Frontal cortex (tissue), 4 donors: ENCODE results near the gene SPARCL1. TPM values are rescaled to one million over a fixed set of nuclear protein-coding genes. Genes with fewer than 3 reads are reported as not detected.
A peak's percentile ranks its signal among the peaks of the same experiment; 100 is the strongest.
"Not testable (repeated sequence)": the region's sequence is repeated elsewhere in the genome, so short reads cannot be mapped to it uniquely, and the experiment has no call there.

Source experiments
- DNase-seq, 2 donors: peaks; one replicate each; pipeline ENCODE4 v3.0.0; 2012; ENCODE audit warnings: low spot score in 2 of 2
- FAIRE-seq: peaks from 2 replicates; lab custom pipeline; 2012; peaks lifted over from hg19 to GRCh38; lab: Jason Lieb, UNC
- total RNA-seq: library from RNA; depleted of rRNA; stranded (reverse); fragments of >200 nt; gene quantifications from one replicate; pipeline ENCODE4 v1.2.3, GENCODE V29; 2014
- donor health status: control.
- donor health status: control.
- donor health status: control.

The SPARCL1 gene
- total RNA-seq, 1 donor from 2014 or later: 48.9 TPM

DNA sequence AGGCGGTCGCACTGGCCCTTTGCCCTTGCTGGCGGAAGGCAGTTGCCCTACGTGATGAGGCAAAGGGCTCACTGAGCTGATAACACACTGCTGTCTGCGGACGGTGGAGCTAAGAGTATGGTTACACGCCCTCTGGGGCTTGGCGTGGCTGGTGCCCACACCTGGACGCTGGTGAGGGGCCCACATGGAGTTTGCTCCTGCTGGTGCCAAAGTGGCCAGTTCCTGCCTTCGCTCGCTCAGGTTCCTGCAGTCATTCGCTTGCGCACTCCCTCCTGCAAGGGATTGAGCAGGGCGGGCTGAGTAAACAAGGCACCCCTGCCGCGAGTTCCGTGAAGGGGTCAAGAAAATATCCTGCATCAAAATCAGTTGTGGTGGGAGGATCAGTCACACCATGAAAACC, 18.4 kb downstream of the SPARCL1 start:
- FAIRE-seq (no peak), DNase-seq (no peak)

DNA sequence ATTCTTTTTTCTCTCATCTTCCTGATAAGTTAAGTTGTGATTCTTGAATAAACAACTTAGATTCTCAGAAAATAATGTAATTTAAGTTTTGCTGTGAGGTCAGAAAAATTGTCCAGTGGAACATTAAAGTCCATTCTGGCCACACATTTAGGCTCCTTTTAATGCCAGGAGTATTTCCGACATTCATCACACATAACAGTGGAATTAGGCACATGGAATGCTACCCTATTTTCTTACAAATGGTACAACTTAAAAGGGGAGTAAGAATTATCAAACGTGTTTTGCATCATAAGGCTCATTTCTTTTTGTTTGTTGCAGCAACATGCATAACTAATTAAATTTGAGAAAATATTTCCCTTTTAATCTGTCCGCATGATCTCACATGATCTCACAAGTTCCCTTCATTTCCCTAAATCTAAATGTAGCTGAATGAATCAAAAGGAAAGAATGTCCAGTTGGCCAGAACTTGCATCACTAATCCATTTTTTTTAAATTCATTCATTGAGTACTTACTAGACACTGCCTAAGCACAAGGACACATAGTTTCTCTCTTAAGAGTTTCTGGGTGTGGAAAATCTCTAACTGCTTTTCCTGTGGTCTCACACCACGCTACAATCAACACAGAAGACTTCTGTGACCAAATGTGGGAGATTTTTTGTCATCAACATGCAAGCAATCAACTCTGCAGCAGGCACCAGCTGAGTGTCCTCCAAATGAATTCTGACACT, 22.0 kb downstream of the SPARCL1 start:
- DNase-seq (no peak), FAIRE-seq (no peak)

DNA sequence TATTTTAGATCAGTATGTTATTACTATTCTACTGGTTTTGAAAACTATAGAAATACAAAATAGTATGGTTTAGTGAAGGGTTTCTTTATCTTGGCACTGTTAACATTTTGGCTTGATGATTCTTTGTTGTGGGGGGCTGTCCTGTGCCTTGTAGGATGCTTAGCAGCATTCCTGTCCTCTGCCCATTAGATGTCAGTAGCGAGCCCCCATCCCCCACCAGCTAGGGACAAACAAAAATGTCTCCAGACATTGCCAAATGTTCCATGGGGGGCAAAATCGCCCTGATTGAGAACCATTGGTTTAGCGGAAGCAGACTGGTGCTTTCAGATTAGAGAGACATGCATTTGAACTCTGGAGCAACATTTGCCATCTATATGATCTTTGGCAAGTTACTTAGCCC, 23.3 kb downstream of the SPARCL1 start:
- FAIRE-seq: no peak
- no peak for DNase-seq

DNA sequence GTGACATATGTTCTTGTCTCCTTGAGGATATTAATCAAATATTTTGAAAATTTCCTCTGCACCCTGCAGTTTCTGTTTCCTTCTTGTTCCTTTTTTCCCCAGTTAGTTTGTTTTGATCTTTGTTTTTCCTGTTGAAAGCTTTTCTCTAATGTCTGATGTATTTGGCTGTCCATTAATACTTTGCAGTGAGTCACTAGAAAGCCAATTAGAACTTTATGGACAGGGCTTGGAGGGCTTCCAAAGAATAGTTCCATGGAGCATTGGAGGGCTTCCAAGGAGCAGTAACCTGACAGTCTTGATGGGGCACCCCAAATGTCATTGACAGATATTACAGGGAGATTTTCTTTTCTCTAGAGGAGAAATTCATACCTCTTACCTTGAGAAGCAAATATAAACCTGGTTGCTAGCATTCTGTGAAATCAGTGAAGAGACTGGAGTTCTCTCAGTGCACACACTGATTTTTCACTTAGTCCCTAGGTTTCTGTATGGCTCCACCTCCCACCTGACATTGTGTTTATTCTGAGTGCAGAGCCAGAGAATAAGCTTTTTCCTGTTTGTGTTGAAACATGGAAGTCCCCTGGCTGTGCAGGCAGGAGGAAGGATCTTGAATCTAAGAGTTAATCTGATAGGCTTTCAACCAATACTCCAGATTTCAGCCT, 26.5 kb downstream of the SPARCL1 start:
- peak in 1 of 2 donors; percentile 29 for DNase-seq
- FAIRE-seq: no peak

DNA sequence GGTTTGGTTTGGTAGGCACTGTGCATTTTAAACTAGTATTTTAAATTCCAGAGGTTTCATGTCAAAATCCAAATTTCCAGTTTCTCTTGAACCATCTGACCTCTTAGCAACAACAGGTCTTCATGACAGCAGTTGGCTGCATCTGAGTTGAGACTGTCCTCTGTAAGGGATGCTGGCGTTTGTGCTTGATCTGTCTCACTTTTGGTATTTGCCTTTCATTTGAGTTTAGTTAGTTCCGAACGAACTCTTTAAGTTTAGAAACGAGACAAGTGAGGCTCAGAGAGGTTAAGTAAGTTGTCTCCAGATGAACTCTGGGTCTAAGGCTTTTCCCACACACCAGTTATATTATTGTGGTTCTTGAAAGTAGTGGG, 29.1 kb downstream of the SPARCL1 start:
- FAIRE-seq (no peak), DNase-seq (no peak)

DNA sequence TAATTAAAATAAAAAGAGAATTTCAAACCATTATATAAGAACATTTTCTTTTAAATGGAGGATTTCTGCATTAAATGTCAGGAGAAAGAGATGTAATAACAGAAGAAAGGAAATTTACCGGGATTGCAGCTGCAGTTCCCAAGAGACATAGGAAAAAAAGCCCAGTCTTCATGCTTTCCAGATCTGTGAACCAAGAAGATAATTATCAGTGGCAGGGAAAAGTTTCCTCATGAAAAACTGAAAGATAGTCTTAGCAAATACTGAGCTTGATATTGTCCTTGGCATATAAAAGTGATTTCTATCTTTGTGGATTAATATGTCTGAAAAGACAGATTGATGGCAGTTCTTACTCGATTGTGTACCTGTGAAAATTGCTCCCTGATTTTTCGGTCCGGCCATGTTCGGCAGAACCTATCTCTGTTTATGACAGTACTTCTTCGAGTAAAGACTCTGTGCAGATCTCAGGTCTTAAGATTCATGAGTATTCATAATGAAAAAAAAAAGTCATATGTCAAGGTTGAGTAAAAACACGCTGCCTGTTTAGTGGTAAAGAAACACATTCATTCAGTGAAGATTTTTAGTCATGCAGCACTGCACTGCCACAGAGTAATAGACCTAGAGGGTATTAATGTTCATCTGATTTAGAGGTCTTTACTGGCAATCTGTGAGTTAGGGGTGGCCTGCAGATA, 29.6 kb downstream of the SPARCL1 start:
- DNase-seq: no peak
- no peak for FAIRE-seq

DNA sequence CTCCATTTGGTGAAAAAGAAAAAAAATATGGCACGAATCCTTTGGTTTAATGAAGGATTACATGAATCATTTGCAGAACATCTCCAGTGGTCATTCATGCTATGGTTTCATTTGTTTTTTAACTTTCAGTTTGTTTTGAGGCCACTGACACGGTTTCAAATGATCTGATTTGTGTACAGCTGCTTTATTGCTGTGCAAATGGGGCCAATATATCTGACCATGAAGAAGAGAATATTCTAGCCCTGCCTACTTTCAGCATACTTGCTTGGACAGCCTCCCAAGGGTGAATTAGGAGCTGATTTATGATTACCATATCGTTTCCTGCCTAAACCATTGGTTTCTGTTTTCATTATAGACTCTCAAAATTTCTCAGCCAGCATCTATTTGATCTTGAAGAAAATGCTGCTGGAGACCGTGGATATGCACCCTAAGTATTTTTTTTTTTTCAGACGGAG, 30.7 kb downstream of the SPARCL1 start:
- DNase-seq (no peak), FAIRE-seq (no peak)

DNA sequence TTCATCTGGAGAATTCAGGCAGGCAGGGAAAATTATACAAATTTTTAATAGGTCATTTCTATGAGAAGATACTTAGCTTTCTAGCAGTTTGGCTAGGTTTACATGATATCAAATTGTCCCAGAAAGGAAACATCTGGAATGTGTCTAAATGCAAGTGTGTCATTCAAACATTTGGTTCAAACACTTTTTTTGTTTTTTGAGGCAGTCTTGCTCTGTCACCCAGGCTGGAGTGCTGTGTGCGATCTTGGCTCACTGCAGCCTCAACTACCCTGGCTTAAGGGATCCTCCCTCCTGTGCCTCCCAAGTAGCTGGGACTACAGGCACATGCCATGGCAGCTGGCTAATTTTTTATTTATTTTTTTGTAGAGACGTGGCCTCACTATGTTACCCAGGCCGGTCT, 31.6 kb downstream of the SPARCL1 start:
- FAIRE-seq: no peak
- no peak for DNase-seq

DNA sequence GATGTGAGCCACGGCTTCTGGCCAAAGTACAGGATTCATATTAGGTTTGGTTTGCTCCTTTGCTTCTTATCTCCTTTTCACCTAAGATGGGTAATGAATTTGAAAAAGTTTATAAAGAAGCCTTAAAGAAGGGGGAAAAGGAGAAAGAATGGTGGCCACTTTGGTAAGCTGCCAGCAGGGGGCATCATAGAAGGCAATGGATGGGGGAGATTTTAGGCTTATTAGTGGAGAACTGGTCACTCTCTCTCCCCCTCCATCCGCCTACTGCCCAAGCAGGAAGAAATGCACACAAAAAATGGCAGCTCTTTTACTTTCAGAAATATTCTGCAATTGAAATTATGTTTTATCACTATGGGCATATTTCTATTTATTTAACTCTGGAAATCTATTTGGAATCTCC, 32.0 kb downstream of the SPARCL1 start:
- FAIRE-seq: no peak

DNA sequence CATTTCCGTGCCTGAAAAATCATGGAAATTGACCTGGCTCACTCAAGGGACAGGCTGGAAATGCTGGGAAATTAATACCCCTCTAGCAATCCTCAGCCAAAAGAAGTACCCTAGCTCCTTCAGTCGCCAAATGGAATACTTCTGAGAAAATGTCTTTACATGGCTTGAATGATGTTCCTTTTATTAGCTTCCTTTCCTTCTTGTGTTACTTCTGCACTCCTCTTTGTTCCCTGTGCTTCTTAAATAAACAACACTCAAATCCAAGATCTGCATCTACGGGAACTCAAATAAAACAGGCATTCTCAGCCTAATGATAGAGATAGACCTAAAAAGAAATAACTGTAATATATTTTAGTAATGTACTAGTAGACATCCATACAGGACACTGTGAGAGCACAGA, 36.1 kb downstream of the SPARCL1 start:
- no peak for FAIRE-seq

More for the DNA sequence above, 32.0 kb downstream of the SPARCL1 start:
- no peak for DNase-seq

DNA sequence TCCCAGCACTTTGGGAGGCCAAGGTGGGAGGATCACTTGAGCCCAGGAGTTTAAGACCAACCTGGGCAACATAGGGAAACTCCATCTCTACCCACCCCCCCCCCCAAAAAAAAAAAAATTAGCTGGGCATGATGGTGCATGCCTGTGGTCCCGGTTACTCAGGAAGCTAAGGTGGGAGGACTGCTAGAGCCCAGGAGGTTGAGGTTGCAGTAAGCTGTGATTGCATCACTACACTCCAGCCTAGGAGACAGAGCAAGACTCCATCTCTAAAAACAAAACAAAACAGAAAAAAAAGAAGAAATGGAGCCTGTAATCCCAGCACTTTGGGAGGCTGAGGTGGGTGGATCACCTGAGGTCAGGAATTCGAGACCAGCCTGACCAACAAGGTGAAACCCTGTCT, 37.3 kb downstream of the SPARCL1 start:
- not testable (repeated sequence) for FAIRE-seq, DNase-seq

More for the DNA sequence above, 36.1 kb downstream of the SPARCL1 start:
- DNase-seq: no peak

DNA sequence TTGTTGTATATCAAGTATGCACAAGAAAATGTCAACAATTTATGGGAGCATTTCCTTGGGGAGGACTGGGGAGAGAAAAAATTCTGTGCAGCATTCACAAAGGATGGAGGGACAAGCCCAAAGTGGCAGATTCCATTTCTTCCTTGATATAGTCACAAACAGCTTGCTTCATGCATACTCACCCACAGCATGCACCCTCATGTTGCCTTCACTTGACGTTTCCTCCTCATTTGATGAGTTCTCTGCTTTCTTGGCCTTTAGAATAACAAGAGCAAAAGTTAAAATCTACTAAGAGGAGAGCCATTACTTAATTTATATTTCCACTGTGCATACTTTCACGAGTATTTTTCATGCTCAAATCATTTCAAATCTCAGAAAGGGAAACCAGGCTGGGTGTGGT, 37.7 kb downstream of the SPARCL1 start:
- DNase-seq (no peak), FAIRE-seq (no peak)

DNA sequence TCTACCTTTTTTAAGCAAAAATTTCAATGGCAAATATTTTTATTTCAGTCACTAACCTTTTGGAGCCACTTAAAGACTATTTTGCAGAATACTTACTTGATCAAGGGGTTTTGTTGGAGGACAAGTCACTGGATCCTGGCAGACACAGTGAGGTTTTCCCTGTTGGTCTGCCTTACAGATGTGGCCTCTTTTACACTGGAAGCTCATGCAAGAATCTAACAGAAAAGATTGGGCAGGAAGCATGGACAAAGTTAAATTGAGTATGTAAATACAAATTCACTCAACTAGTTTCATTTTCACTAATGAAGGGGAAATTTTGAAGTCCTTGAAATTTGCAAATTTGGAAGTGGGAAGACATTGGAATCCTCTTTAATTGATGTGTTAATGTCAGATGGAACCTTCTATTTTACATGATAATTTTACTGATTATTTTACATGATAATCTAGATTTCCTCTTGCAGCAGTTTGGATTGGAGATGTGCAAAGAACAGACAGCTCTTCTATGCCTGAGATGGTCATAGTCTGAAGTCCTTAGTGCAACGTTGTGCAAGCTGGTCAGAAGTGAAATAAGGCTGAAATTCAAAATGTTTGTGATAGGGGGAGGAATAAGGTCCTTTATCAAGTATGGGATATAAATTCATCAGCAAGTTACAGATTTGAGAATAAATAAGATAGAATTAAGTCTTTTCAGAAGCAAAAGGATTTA, 38.4 kb downstream of the SPARCL1 start:
- FAIRE-seq (no peak), DNase-seq (no peak)

DNA sequence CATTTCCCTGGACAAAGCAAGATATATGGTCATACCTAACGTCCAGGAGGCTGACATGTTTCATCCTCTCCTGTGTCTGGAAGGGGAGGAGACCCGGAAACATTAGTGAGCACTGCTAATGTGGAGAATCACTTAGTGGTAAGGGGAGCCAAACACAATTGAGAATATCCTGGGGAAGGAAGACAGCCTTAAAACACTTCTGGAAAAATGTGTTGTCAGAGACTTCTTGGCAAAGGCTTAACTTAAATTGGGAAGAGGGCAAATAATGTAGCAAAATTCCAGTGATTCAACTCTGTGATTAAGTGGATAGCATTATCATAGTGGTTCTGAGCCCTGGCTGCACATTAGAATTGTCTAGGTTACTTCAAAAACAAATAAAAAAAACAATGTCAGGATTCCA, 39.5 kb downstream of the SPARCL1 start:
- DNase-seq (no peak), FAIRE-seq (no peak)

DNA sequence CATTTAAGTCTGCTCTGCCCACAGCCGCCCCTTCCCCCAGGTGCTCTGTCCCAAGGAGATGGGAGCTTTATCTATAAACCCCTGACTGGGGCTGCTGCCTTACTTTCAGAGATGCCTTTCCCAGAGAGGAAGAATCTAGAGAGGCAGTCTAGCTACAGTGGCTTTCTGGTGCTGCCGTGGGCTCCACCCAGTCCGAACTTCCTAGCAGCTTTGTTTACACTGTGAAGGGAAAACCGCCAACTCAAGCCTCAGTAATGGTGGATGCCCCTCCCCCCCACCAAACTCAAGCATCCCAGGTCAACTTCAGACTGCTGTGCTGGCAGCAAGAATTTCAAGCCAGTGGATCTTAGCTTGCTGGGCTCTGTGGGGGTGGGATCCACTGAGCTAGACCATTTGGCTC, 40.5 kb downstream of the SPARCL1 start:
- not testable (repeated sequence) for DNase-seq, FAIRE-seq

DNA sequence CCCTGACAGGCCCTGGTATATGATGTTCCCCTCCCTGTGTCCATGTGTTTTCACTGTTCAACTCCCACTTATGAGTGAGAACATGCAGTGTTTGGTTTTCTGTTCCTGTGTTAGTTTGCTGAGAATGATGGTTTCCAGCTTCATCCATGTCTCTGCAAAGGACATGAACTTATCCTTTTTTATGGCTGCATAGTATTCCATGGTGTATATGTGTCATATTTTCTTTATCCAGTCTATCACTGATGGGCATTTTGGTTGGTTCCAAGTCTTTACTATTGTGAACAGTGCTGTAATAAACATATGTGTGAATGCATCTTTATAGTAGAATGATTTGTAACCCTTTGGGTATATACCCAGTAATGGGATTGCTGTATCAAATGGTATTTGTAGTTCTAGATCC, 45.9 kb downstream of the SPARCL1 start:
- FAIRE-seq, DNase-seq: not testable (repeated sequence)

DNA sequence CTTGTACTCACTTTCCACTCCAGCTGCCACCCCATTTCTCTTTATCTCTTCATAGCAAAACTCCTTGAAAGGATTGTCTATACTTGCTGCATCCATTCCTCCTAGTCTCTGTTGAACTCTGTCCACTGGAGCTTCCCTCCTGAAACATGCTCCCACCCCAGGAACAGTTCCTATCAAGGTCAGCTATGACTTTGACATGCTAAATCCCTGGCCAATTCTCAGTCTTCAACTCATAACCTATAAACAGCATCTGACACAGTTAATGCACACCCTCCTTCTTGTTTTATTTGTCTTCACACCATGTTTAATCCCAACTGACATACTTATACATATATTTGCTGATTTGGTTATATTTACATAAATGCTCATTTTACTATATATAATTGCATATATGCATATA, 47.8 kb downstream of the SPARCL1 start:
- FAIRE-seq (no peak), DNase-seq (no peak)

DNA sequence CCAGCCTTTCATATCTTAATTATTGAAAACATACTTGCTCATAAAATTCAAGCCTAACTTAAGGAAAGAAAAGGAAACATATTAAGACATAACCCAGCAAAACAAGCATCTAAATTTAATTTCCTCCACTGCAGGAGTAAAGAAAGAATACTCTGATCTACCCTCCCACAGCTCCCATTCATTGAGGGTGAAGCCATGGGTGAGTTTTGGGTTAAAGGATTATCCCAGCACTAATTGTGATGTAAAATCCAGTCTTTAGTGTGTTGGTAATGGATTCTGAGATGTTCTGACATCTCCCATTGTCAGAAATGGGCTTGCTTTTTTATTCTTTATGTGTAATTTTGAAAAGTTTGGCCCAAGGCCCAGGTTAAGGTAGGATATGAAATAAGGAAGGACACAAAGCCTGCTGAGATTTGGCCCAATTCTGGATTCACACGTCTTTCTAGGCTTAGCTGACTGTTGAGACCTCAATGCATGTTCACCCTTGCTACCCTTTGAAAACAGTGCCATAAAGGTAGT, 50.4 kb downstream of the SPARCL1 start:
- DNase-seq: no peak
- no peak for FAIRE-seq

DNA sequence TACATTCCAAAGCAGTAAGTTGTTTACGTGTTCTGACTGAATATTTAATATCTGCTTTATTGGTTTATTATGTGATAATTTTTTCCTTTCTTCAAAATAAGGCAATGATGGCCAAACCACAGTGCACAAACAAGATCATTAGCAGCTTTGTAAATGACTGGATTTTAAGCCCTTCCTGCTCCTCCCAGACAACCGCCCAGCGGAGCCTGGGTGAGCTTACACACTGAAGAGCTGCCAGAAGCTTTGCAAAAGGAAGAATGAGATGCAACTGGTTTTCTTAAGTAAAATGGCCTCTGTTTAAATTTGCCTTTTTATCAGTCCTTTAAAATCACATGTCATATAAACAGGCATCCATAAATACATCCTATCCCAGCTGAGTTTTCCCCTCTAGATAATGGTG, 52.2 kb downstream of the SPARCL1 start:
- no peak for FAIRE-seq
- no peak for DNase-seq

DNA sequence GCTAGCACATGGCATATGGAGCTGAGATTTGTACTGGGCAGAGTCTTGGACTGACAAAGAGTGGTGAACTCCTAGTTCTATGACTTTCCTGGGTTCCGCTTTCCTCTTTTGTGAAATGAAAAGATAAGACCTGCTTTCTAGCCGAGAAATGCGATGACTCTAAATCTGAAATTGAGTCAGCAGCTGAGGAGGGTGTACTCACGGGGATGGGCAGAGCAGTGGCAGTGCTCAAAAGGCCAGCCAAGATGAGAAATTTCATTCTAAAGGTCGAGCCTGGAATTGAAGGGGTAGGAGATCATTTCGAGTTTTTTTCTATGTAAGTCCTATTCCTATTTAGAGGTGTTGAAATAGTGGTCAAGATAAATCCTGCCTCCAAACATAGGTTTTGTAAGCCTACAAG, 59.8 kb downstream of the SPARCL1 start:
- DNase-seq (no peak), FAIRE-seq (no peak)
